Kidney epithelial cell (primary cell): Measurements from ENCODE around the gene KIF1B. TPM values are rescaled to one million over a fixed set of nuclear protein-coding genes. Genes with fewer than 3 reads are reported as not detected.
"Not testable (repeated sequence)": the region's sequence is repeated elsewhere in the genome, so short reads cannot be mapped to it uniquely, and the experiment has no call there.

ENCODE experiments used
- DNase-seq: peaks from one replicate; pipeline ENCODE4 v3.0.0-alpha.2; 2010; ENCODE audit warnings: low read depth
- H3K27me3 ChIP-seq: 2 replicates; pipeline ENCODE4 v1.6.0; 2011; ENCODE audit warnings: low read length; ENCODE audit not compliant: control insufficient read depth, insufficient read depth
- H3K36me3 ChIP-seq: 2 replicates; pipeline ENCODE4 v1.5.1; 2011; ENCODE audit warnings: low read length; ENCODE audit not compliant: control insufficient read depth, insufficient read depth
- H3K4me3 ChIP-seq: 2 replicates; pipeline ENCODE4 v1.5.1; 2011; ENCODE audit warnings: low read depth, mild to moderate bottlenecking, control low read depth, low read length
- total RNA-seq: library from RNA; depleted of rRNA; stranded (reverse); fragments of >200 nt; gene quantifications from 2 replicates; pipeline ENCODE4 v1.2.3, GENCODE V29; 2015
- TF ChIP-seq, protein P1 (sequence below): IDR thresholded peaks from 2 replicates; pipeline ENCODE4 v1.5.1; 2011; ENCODE audit warnings: mild to moderate bottlenecking, moderate library complexity, low read length, control low read depth, inconsistent platforms; ENCODE audit not compliant: insufficient read depth, poor library complexity, severe bottlenecking

The KIF1B gene
- total RNA-seq, 1 donor from 2014 or later: 33.9 TPM

DNA sequence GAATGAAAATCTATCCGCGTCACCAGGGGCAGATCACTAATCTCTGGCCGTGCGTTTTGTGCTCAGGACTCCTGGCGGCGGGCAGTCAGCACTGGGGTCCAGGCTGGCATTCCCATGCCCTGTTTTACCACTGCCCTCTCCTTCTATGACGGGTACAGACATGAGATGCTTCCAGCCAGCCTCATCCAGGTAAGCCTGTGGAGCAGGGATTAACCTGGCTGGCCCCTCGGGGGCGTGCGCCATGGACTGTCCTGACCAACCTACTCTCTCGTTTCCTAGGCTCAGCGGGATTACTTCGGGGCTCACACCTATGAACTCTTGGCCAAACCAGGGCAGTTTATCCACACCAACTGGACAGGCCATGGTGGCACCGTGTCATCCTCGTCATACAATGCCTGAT, 209.0 kb downstream of the KIF1B start:
- Histone ChIP-seq H3K36me3 (peaks cover 3% of the 10 kb centered on the region), H3K27me3 (no peaks in the 10 kb centered on the region), H3K4me3 (no peak overlapping the region)
- no peak for DNase-seq
- TF ChIP-seq, protein P1, sequence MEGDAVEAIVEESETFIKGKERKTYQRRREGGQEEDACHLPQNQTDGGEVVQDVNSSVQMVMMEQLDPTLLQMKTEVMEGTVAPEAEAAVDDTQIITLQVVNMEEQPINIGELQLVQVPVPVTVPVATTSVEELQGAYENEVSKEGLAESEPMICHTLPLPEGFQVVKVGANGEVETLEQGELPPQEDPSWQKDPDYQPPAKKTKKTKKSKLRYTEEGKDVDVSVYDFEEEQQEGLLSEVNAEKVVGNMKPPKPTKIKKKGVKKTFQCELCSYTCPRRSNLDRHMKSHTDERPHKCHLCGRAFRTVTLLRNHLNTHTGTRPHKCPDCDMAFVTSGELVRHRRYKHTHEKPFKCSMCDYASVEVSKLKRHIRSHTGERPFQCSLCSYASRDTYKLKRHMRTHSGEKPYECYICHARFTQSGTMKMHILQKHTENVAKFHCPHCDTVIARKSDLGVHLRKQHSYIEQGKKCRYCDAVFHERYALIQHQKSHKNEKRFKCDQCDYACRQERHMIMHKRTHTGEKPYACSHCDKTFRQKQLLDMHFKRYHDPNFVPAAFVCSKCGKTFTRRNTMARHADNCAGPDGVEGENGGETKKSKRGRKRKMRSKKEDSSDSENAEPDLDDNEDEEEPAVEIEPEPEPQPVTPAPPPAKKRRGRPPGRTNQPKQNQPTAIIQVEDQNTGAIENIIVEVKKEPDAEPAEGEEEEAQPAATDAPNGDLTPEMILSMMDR: no peak

DNA sequence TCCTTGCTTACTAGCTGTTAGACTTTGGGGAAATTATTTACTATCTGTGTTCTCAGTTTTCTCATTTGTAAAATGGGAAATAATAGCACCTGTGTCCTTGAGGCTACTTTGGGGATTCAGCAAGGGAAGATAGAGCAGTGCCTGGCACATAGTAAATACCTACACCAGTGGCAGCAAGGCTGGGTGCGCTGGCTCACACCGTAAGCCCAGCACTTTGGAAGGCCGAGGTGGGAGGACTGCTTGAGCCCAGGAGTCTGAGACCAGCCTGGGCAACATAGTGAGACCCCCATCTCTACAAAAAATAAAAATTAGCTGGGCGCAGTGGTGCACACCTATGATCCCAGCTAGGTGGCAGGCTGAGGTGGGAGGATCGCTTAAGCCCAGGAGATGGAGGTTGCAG, 211.3 kb downstream of the KIF1B start:
- no peak overlapping the region for H3K4me3 ChIP-seq
- peaks cover 3% of the 10 kb centered on the region for H3K36me3 ChIP-seq
- no peaks in the 10 kb centered on the region for H3K27me3 ChIP-seq
- DNase-seq: no peak
- TF ChIP-seq, protein P1: no peak

DNA sequence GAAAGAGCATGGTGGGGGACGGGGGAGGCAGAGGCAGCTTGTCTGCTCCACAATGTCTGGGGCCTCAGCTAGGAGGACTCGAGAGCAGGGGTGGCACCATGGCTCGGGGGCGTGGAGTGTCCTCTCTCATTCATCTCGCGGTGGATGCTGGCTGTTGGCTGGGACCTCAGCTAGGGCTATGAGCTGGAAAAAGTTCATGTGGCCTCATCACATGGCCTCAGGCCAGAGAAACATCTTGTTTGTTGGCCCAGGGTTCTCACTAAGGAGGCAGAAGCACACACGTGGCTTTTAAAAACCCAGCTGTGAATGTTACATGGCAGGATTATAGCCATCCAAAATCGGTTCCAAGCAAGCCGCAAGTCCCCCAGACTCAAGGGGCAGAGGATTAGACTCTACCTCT, 213.7 kb downstream of the KIF1B start:
- TF ChIP-seq, protein P1: no peak
- H3K36me3 ChIP-seq: peaks cover 3% of the 10 kb centered on the region
- H3K4me3 ChIP-seq: no peak overlapping the region
- DNase-seq: no peak
- H3K27me3 ChIP-seq: no peaks in the 10 kb centered on the region

DNA sequence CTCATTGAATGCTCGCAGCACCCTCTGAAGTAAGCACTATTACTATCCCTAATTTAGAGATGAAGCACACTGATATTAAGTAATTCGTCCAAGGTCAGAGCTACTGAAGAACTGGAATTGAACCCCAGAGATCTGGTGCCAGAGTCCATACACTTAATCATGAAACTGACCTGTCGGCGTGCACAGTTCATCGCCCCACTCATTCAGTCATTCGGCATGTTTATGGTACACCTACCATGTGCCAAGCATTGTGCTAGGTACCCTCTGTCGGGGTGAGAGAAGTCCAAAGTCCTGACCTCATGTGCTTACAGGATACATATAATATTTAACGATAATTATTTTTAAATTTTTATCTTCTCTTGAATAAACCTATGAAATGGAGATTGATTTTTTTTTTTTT, 214.3 kb downstream of the KIF1B start:
- H3K36me3 ChIP-seq: peaks cover 2% of the 10 kb centered on the region
- no peaks in the 10 kb centered on the region for H3K27me3 ChIP-seq
- DNase-seq: no peak
- no peak overlapping the region for H3K4me3 ChIP-seq
- TF ChIP-seq, protein P1: no peak

DNA sequence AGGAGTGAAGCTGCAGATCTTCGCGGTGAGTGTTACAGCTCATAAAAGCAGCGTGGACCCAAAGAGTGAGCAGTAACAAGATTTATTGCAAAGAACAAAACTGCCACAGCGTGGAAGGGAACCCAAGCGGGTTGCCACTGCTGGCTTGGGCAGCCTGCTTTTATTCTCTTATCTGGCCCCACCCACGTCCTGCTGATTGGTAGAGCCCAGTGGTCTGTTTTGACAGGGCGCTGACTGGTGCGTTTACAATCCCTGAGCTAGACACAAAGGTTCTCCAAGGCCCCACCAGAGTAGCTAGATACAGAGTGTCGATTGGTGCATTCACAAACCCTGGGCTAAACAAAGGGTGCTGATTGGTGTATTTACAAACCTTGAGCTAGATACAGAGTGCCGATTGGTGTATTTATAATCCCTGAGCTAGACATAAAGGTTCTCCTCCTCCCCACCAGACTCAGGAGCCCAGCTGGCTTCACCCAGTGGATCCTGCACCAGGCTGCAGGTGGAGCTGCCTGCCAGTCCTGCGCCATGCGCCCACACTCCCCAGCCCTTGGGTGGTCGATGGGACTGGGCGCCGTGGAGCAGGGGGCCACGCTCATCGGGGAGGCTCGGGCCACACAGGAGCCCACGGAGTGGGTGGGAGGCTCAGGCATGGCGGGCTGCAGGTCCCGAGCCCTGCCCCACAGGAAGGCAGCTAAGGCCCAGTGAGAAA, 215.6 kb downstream of the KIF1B start:
- DNase-seq, H3K27me3 ChIP-seq, H3K36me3 ChIP-seq, H3K4me3 ChIP-seq: not testable (repeated sequence)

DNA sequence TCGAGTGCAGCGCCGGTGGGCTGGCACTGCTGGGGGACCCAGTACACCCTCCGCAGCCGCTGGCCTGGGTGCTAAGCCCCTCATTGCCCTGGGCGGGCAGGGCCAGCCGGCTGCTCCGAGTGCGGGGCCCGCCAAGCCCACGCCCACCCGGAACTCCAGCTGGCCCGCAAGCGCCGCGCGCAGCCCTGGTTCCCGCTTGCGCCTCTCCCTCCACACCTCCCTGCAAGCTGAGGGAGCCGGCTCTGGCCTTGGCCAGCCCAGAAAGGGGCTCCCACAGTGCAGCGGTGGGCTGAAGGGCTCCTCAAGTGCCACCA, 216.1 kb downstream of the KIF1B start:
- not testable (repeated sequence) for H3K27me3 ChIP-seq, H3K36me3 ChIP-seq, H3K4me3 ChIP-seq, DNase-seq

DNA sequence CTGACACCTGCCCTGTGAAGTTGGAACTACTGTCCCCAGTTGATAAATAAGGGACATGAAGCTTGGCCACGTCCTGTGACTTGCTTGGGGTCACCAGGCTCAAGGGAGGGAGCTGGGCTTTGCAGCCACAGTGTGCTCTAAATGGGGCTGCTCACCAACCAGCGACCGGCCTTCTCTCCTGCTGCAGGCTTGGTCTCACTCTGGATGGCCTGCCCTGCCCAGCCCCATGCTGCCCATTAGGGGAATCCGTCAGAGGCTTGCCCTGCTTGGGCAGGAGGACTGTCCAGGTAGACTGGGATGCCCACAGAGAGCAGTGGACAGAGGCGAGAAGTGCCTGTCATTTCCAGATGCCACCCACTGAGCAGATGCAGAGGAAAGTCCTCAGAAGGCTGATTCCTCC, 218.6 kb downstream of the KIF1B start:
- Histone ChIP-seq H3K36me3 (no peaks in the 10 kb centered on the region), H3K4me3 (no peak overlapping the region), H3K27me3 (no peaks in the 10 kb centered on the region)
- no peak for DNase-seq
- TF ChIP-seq, protein P1: no peak
